ACC112 (cell line): ENCODE measurements around the gene RAB37.

Experiments used
- H2AFZ ChIP-seq: fragments of 200-600 bp; sonication (generic); one replicate; pipeline ENCODE4 v1.6.0; 2017; ENCODE audit warnings: antibody characterized with exemption, low read length; ENCODE audit not compliant: unreplicated experiment
- H3K27ac ChIP-seq: fragments of 200-600 bp; sonication (generic); 2 replicates; pipeline ENCODE4 v1.5.1; 2014; ENCODE audit warnings: low read depth, mild to moderate bottlenecking, antibody characterized with exemption, low read length, moderate library complexity
- H3K27me3 ChIP-seq: fragments of 200-600 bp; sonication (generic); 2 replicates; pipeline ENCODE4 v1.6.1; 2014; ENCODE audit warnings: mild to moderate bottlenecking, antibody characterized with exemption, low read length, moderate library complexity, mixed read lengths; ENCODE audit not compliant: insufficient read depth
- H3K36me3 ChIP-seq: fragments of 200-600 bp; sonication (generic); 2 replicates; pipeline ENCODE4 v1.6.1; 2016; ENCODE audit warnings: mild to moderate bottlenecking, antibody characterized with exemption, low read length, moderate library complexity, mixed read lengths; ENCODE audit not compliant: insufficient read depth
- H3K4me1 ChIP-seq: fragments of 200-600 bp; sonication (generic); one replicate; pipeline ENCODE4 v1.6.1; 2016; ENCODE audit warnings: low read length, mixed read lengths; ENCODE audit not compliant: insufficient read depth, unreplicated experiment, control insufficient read depth
- H3K4me3 ChIP-seq: fragments of 200-600 bp; sonication (generic); 2 replicates; pipeline ENCODE4 v1.5.1; 2014; ENCODE audit warnings: mild to moderate bottlenecking, low read depth, low read length
- H3K79me2 ChIP-seq: fragments of 200-600 bp; sonication (generic); one replicate; pipeline ENCODE4 v1.6.0; 2016; ENCODE audit warnings: low read length; ENCODE audit not compliant: control insufficient read depth, unreplicated experiment, insufficient read depth

Gene RAB37

GRCh38 chr17:74752822-74753401, 15.9 kb downstream of the RAB37 start:
- Histone ChIP-seq H2AFZ (no peak overlapping the region), H3K4me3 (no peak overlapping the region), H3K27ac (no peak overlapping the region), H3K36me3 (no peaks in the 10 kb centered on the region), H3K79me2 (no peaks in the 10 kb centered on the region), H3K4me1 (peaks cover 7% of the 10 kb centered on the region), H3K27me3 (peaks cover 18% of the 10 kb centered on the region)

- H3K27me3 ChIP-seq, result peaks cover 5% of the 10 kb centered on the region; the same call in 1 of the 2 replicates
- no peak overlapping the region for H2AFZ ChIP-seq
- H3K4me3 ChIP-seq, result no peak overlapping the region
- H3K27ac ChIP-seq, result no peak overlapping the region
- H3K4me1 ChIP-seq, result peaks cover 20% of the 10 kb centered on the region
- no peaks in the 10 kb centered on the region for H3K36me3 ChIP-seq
- no peaks in the 10 kb centered on the region for H3K79me2 ChIP-seq
These were observed 17.8 kb downstream of the RAB37 start for GRCh38 chr17:74754832-74755231.

- H3K79me2 ChIP-seq, result no peaks in the 10 kb centered on the region
- H3K27me3 ChIP-seq, result no peaks in the 10 kb centered on the region
- no peaks in the 10 kb centered on the region for H3K36me3 ChIP-seq
- H3K27ac ChIP-seq, result no peak overlapping the region
- no peak overlapping the region for H2AFZ ChIP-seq
- peaks cover 24% of the 10 kb centered on the region for H3K4me1 ChIP-seq
- no peak overlapping the region for H3K4me3 ChIP-seq
These were observed 18.5 kb downstream of the RAB37 start for GRCh38 chr17:74755533-74755932.

GRCh38 chr17:74756891-74757290, 19.8 kb downstream of the RAB37 start:
- Histone ChIP-seq H3K79me2 (no peaks in the 10 kb centered on the region), H3K27ac (no peak overlapping the region), H2AFZ (no peak overlapping the region), H3K4me1 (peaks cover 25% of the 10 kb centered on the region), H3K27me3 (no peaks in the 10 kb centered on the region), H3K36me3 (no peaks in the 10 kb centered on the region), H3K4me3 (no peak overlapping the region)

- Histone ChIP-seq H3K27ac (no peak overlapping the region), H3K4me3 (no peak overlapping the region), H3K4me1 (peaks cover 25% of the 10 kb centered on the region), H3K36me3 (no peaks in the 10 kb centered on the region), H3K27me3 (no peaks in the 10 kb centered on the region), H3K79me2 (no peaks in the 10 kb centered on the region), H2AFZ (no peak overlapping the region)
These were observed 20.4 kb downstream of the RAB37 start for GRCh38 chr17:74757502-74757901.

GRCh38 chr17:74757931-74758847, 21.1 kb downstream of the RAB37 start:
- no peaks in the 10 kb centered on the region for H3K36me3 ChIP-seq
- no peak overlapping the region for H3K27ac ChIP-seq
- no peak overlapping the region for H2AFZ ChIP-seq
- H3K79me2 ChIP-seq, result no peaks in the 10 kb centered on the region
- no peaks in the 10 kb centered on the region for H3K27me3 ChIP-seq
- H3K4me3 ChIP-seq, result no peak overlapping the region
- peaks cover 25% of the 10 kb centered on the region for H3K4me1 ChIP-seq

- Histone ChIP-seq H3K36me3 (no peaks in the 10 kb centered on the region), H2AFZ (no peak overlapping the region), H3K4me1 (peaks cover 25% of the 10 kb centered on the region), H3K27me3 (no peaks in the 10 kb centered on the region), H3K27ac (no peak overlapping the region), H3K79me2 (no peaks in the 10 kb centered on the region), H3K4me3 (no peak overlapping the region)
These were observed 21.8 kb downstream of the RAB37 start for GRCh38 chr17:74758848-74759168.

- no peak overlapping the region for H2AFZ ChIP-seq
- no peaks in the 10 kb centered on the region for H3K36me3 ChIP-seq
- H3K4me3 ChIP-seq, result no peak overlapping the region
- peaks cover 25% of the 10 kb centered on the region for H3K4me1 ChIP-seq
- no peaks in the 10 kb centered on the region for H3K27me3 ChIP-seq
- H3K27ac ChIP-seq, result no peak overlapping the region
- no peaks in the 10 kb centered on the region for H3K79me2 ChIP-seq
These were observed 22.3 kb downstream of the RAB37 start for GRCh38 chr17:74759243-74759801.

- no peaks in the 10 kb centered on the region for H3K79me2 ChIP-seq
- H2AFZ ChIP-seq, result no peak overlapping the region
- H3K27me3 ChIP-seq, result no peaks in the 10 kb centered on the region
- H3K36me3 ChIP-seq, result no peaks in the 10 kb centered on the region
- no peak overlapping the region for H3K4me3 ChIP-seq
- H3K27ac ChIP-seq, result no peak overlapping the region
- peaks cover 25% of the 10 kb centered on the region for H3K4me1 ChIP-seq
These were observed 22.9 kb downstream of the RAB37 start for GRCh38 chr17:74759941-74760340.

- Histone ChIP-seq H3K79me2 (no peaks in the 10 kb centered on the region), H3K4me1 (peaks cover 25% of the 10 kb centered on the region), H3K27ac (no peak overlapping the region), H3K4me3 (no peak overlapping the region), H2AFZ (no peak overlapping the region), H3K36me3 (no peaks in the 10 kb centered on the region), H3K27me3 (no peaks in the 10 kb centered on the region)
These were observed 23.5 kb downstream of the RAB37 start for GRCh38 chr17:74760404-74761105.
